Right atrium auricular region (tissue), 2 donors: ENCODE results near the gene BDNF. TPM values are rescaled to one million over a fixed set of nuclear protein-coding genes. Genes with fewer than 3 reads are reported as not detected.

Source experiments
- DNase-seq: peaks from one replicate; pipeline ENCODE4 v3.0.0-alpha.2; 2019; ENCODE audit warnings: low spot score
- H3K27ac ChIP-seq, 2 donors: fragments of 200-600 bp; sonication (generic); 1 replicate in 1 of 2; 2 replicates in 1 of 2; pipeline ENCODE4 v1.5.1; 2016 to 2019
- H3K27me3 ChIP-seq, 2 donors: fragments of 200-600 bp; sonication (generic); one replicate each; pipeline versions ENCODE4 v1.5.1 to v1.6.0; 2017 to 2019
- H3K36me3 ChIP-seq: fragments of 200-600 bp; sonication (generic); one replicate; pipeline ENCODE4 v1.5.1; 2016
- H3K4me1 ChIP-seq, 2 donors: fragments of 200-600 bp; sonication (generic); one replicate each; pipeline versions ENCODE4 v1.5.1 to v1.6.0; 2017 to 2019
- H3K4me3 ChIP-seq, 2 donors: fragments of 200-600 bp; sonication (generic); 1 replicate in 1 of 2; 2 replicates in 1 of 2; pipeline ENCODE4 v1.5.1; 2017 to 2019; ENCODE audit warnings: mild to moderate bottlenecking in 1 of 2, moderate library complexity in 1 of 2
- H3K9me3 ChIP-seq, 2 donors: fragments of 200-600 bp; sonication (generic); one replicate each; pipeline ENCODE4 v1.5.1; 2019
- CTCF ChIP-seq, 2 donors: fragments of 200-600 bp; sonication (generic); IDR thresholded peaks; one replicate each; pipeline ENCODE4 v1.5.1; 2019; ENCODE audit warnings: antibody characterized with exemption in 2 of 2
- total RNA-seq, 2 donors: library from RNA; depleted of rRNA; stranded (reverse); fragments of >200 nt; gene quantifications; one replicate each; pipeline ENCODE4 v1.1.0, GENCODE V29; 2016

The BDNF gene
- total RNA-seq, 2 donors from 2014 or later, result 0.20 TPM; not detected in 1

DNA sequence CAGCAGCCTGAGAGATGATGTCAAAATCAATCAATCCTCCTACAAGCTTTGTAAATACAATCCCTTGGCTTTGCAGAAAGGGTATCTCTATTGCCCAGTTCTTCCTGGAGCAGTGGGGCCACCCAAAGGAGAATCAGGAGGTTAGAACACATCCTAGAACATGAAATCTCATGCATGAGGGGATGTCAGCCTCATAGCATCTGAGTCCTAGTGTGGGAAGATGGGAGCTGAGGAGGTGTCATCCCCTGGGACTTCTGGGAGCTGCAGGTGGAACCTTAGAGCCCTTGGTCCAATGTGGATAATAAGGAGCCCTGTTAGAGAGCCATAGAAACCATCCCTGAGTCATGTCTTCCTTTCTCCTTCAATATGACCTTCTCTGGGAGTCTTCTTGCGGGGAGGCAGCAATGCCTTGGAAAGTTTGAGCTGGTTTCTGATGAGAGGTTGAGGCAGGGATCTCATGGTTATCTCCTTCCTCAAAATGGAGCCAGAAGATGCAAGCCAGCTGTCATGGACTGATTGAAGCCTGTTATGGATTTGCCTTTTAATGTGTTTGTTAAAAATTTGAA, 74.8 kb downstream of the BDNF start:
- H3K4me3 ChIP-seq, result no peak overlapping the region
- DNase-seq, result no peak
- TF ChIP-seq CTCF (IDR thresholded peaks at IDR 0.05), result no peak

GRCh38 chr11:27623945-27624523, 76.2 kb downstream of the BDNF start:
- no peaks in the 10 kb centered on the region for H3K27me3 ChIP-seq
- no peak for TF ChIP-seq CTCF (IDR thresholded peaks at IDR 0.05)
- no peak overlapping the region for H3K4me3 ChIP-seq
- H3K9me3 ChIP-seq, result no peaks in the 10 kb centered on the region
- no peaks in the 10 kb centered on the region for H3K36me3 ChIP-seq
- H3K4me1 ChIP-seq, result peaks cover 0 to 17% of the 10 kb centered on the region in 2 donors
- H3K27ac ChIP-seq, result no peak overlapping the region
- DNase-seq, result no peak

More for the DNA sequence above, 74.8 kb downstream of the BDNF start:
- Histone ChIP-seq H3K36me3 (no peaks in the 10 kb centered on the region), H3K4me1 (peaks cover 0 to 17% of the 10 kb centered on the region in 2 donors), H3K27me3 (no peaks in the 10 kb centered on the region), H3K9me3 (no peaks in the 10 kb centered on the region), H3K27ac (no peak overlapping the region)

GRCh38 chr11:27622541-27623300, 77.5 kb downstream of the BDNF start:
- Histone ChIP-seq H3K36me3 (no peaks in the 10 kb centered on the region), H3K27me3 (no peaks in the 10 kb centered on the region), H3K4me3 (no peak overlapping the region), H3K4me1 (peaks cover 0 to 17% of the 10 kb centered on the region in 2 donors), H3K9me3 (no peaks in the 10 kb centered on the region), H3K27ac (no peak overlapping the region)
- no peak for TF ChIP-seq CTCF (IDR thresholded peaks at IDR 0.05)
- no peak for DNase-seq

- Histone ChIP-seq H3K36me3 (no peaks in the 10 kb centered on the region), H3K4me1 (peaks cover 0 to 17% of the 10 kb centered on the region in 2 donors), H3K27me3 (no peaks in the 10 kb centered on the region), H3K9me3 (no peaks in the 10 kb centered on the region), H3K4me3 (no peak overlapping the region), H3K27ac (no peak overlapping the region)
- TF ChIP-seq CTCF (IDR thresholded peaks at IDR 0.05), result no peak
- no peak for DNase-seq
Measured at GRCh38 chr11:27621405-27622161, 78.7 kb downstream of the BDNF start.

- Histone ChIP-seq H3K27me3 (no peaks in the 10 kb centered on the region), H3K27ac (no peak overlapping the region), H3K4me1 (peaks cover 0 to 17% of the 10 kb centered on the region in 2 donors), H3K9me3 (no peaks in the 10 kb centered on the region), H3K36me3 (no peaks in the 10 kb centered on the region), H3K4me3 (no peak overlapping the region)
- DNase-seq, result no peak
- no peak for TF ChIP-seq CTCF (IDR thresholded peaks at IDR 0.05)
Measured at GRCh38 chr11:27619763-27620335, 80.4 kb downstream of the BDNF start.
